ENCODE data around the gene BCCIP.

The BCCIP gene

DNA sequence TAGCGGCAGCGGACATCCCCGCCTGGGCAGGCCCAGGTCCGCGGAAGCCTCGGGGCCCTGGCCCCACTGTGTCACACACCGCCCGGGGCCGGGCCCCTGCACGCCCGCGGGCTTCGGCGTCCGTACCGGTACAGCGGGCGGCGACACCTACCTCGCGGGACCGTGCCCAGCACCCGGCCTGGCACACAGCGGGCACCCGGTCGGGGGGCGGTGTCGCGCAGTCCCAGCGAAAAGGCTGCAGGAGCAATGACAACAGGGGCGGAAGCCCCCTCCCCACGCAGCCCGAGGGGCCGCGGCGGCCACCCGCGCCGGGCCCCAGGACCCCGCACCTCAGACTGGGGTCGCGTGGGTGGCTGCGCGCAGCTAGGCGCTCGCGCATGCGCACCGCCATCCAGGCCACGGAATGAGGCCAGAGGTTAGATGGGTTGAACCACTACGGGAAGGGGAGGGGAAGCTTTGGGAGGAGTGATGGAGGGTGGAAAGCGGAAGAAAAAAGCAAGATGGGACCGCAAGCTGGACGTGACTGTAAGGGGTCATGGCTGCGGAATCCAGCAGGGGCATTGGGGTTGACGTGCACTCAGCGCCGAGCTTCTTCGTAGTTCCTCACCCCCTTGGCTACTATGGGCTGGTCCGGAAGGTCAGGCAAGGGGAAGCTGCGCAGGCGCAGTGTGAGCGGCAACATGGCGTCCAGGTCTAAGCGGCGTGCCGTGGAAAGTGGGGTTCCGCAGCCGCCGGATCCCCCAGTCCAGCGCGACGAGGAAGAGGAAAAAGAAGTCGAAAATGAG lies at the start of gene BCCIP, which contains the start of gene UROS:
TSS of gene BCCIP (plus strand) at position 669 of the 785 bp plus-strand sequence. CDS start at position 681, 12 bp downstream.
TSS of gene UROS (minus strand) at position 381 of the 785 bp plus-strand sequence. CDS start 6,759 bp downstream, outside the sequence.
- H3K4me3 ChIP-seq (ENCODE audit: low read depth, low read length) = peak within 1 kb of the TSS; percentile 95
- H3K27ac ChIP-seq = peak within 1 kb of the TSS; percentile 99
- H3K36me3 ChIP-seq = peaks cover 31% of the 10 kb centered on the region
- peak; percentile 88 for DNase-seq
- TF ChIP-seq, protein P1, sequence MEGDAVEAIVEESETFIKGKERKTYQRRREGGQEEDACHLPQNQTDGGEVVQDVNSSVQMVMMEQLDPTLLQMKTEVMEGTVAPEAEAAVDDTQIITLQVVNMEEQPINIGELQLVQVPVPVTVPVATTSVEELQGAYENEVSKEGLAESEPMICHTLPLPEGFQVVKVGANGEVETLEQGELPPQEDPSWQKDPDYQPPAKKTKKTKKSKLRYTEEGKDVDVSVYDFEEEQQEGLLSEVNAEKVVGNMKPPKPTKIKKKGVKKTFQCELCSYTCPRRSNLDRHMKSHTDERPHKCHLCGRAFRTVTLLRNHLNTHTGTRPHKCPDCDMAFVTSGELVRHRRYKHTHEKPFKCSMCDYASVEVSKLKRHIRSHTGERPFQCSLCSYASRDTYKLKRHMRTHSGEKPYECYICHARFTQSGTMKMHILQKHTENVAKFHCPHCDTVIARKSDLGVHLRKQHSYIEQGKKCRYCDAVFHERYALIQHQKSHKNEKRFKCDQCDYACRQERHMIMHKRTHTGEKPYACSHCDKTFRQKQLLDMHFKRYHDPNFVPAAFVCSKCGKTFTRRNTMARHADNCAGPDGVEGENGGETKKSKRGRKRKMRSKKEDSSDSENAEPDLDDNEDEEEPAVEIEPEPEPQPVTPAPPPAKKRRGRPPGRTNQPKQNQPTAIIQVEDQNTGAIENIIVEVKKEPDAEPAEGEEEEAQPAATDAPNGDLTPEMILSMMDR (IDR thresholded peaks at IDR 0.05; ENCODE audit: low read depth, low read length) = no peak
- no peaks in the 10 kb centered on the region for H3K27me3 ChIP-seq (ENCODE audit: insufficient read depth, low read depth, severe bottlenecking)
- H3K9me3 ChIP-seq (ENCODE audit: severe bottlenecking) = no peaks in the 10 kb centered on the region

DNA sequence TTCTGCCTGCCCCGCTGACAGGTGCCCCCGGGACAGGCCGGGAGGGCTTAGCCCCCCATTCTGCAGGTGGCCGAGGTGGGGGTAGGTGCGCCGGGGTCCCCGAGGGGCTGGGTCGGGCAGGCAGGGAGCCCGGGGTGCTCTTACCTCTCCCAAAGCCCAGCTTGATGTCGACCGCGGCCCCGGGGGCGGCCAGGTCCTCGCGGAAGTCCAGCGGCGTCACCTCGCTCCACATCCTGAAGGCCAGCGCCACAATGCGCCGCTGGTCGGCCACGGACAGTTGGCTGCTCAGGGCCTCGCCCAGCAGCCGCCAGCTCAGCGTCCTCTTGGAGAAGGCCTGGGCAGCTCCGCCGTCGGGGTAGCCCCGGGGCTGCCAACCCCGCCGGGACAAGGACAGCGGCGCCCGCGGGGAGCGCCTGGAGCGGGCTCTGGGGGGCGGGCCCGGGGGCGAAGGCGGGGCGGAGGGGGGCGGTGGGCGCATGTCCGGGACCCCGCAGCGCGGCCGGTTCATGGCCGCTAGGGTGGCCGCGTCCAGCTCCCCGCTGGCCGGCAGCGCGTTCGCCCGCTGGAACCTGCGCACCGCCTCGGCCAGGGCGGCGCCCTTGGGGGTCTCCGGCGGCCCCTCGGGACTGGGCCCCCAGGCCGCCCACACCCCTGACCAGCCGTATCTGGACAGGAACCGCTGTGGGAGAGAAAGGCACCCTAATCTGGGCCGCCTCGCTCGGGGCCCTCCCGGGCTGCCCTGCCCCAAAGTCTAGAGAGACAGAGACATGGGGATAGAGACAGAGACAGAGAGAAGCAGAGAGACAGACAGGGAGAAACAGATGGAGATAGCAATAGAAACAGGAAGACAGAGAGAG lies 49.4 kb upstream of the BCCIP start:
- TF ChIP-seq, protein P1 (IDR thresholded peaks at IDR 0.05; ENCODE audit: low read depth, low read length) = no peak
- no peaks in the 10 kb centered on the region for H3K27me3 ChIP-seq (ENCODE audit: insufficient read depth, low read depth, severe bottlenecking)
- no peak for DNase-seq
- no peak overlapping the region for H3K4me3 ChIP-seq (ENCODE audit: low read depth, low read length)
- H3K36me3 ChIP-seq = no peaks in the 10 kb centered on the region
- no peak overlapping the region for H3K27ac ChIP-seq
- no peaks in the 10 kb centered on the region for H3K9me3 ChIP-seq (ENCODE audit: severe bottlenecking)

DNA sequence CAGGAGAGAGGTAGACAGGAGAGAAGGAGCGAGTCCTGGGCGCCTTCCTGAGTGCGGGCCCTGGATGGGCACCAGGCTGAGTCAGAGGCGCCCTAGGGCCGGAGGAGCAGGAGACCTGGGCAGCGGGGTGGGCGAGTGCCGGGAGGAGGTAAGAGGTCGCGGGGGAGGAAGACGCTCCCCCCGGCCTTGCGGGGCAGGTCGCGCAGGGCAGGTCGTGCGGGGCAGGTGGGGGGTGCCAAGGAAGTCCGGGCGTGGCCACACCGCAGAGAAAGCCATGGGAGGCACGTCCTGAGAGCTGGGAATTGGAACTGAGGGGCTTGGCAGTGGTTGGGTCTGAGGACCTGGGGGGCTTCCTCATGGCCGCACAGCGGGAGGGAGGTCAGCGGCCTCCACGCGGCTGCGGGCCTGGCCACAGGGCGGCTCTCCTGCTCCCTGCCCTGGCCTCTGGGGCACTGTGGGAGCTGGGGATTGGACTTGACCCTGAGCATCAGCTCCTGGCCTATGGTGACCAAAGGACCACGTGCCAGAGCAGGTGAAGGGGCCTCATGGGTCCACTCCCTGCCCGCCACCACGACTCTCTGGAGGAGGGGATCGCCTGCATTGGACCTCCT lies 48.7 kb upstream of the BCCIP start:
- Histone ChIP-seq H3K36me3 (no peaks in the 10 kb centered on the region), H3K4me3 (ENCODE audit: low read depth, low read length) (no peak overlapping the region), H3K27me3 (ENCODE audit: insufficient read depth, low read depth, severe bottlenecking) (no peaks in the 10 kb centered on the region), H3K27ac (no peak overlapping the region), H3K9me3 (ENCODE audit: severe bottlenecking) (no peaks in the 10 kb centered on the region)
- no peak for DNase-seq
- TF ChIP-seq, protein P1 (IDR thresholded peaks at IDR 0.05; ENCODE audit: low read depth, low read length) = no peak

DNA sequence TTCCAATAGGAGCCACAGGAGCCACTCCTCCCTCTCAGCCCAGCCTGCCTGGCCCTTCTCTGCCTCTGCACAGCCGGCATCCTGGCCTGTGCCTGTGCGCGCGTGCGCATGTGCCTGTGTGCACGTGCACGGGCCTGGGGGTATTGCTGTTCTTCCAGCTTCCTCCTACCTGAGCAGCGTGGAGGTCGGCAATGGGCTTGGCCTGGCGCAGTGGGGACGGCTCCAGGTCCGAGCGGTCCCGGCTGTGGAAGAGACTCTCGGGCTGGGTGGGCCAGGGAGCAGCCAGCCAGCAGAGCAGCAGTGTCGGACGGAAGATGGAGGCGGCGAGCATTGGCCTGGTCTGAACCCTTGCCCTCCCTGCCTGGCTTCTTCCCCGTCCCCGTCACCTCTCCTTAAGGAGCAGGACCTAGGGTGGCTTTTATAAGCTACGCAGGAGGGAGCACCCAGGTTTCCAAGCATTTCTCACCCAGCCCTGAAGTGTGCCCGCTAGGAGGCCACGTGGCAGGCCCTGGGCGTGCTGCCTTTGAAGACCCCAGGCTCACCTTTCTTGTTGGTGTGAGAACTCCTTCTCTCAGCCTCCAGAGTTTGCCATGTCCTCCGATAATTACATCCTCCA lies 47.7 kb upstream of the BCCIP start, which contains the start of gene MMP21:
TSS of gene MMP21 (minus strand) at position 331 of the 616 bp plus-strand sequence. CDS start at position 331, 0 bp downstream.
- DNase-seq = no peak
- Histone ChIP-seq H3K36me3 (no peaks in the 10 kb centered on the region), H3K4me3 (ENCODE audit: low read depth, low read length) (no peak within 1 kb of the TSS), H3K27me3 (ENCODE audit: insufficient read depth, low read depth, severe bottlenecking) (no peaks in the 10 kb centered on the region), H3K9me3 (ENCODE audit: severe bottlenecking) (peaks cover 6% of the 10 kb centered on the region), H3K27ac (no peak within 1 kb of the TSS)
- TF ChIP-seq, protein P1 (IDR thresholded peaks at IDR 0.05; ENCODE audit: low read depth, low read length) = no peak

DNA sequence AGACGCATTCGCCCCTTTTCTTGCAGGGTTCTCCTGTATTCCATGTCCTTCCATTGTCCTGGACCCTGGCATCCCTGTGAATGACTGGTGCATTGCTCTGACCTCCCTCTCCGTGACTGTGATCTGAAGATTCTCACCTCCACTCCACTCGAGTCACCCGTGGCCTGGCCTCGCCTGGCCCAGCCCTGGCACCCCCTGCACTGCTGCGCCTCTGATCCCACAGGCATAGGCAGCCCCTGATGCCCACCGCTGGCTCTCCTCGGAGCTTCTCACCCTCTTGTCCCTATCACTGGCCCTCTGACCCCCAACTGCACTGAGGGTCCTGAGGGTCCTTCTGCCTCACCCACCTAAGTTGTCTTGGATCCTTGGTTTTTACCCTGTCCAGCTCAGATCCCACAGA lies 45.5 kb upstream of the BCCIP start:
- DNase-seq = no peak
- Histone ChIP-seq H3K27ac (no peak overlapping the region), H3K9me3 (ENCODE audit: severe bottlenecking) (peaks cover 14% of the 10 kb centered on the region), H3K36me3 (no peaks in the 10 kb centered on the region), H3K27me3 (ENCODE audit: insufficient read depth, low read depth, severe bottlenecking) (no peaks in the 10 kb centered on the region), H3K4me3 (ENCODE audit: low read depth, low read length) (no peak overlapping the region)
- TF ChIP-seq, protein P1 (IDR thresholded peaks at IDR 0.05; ENCODE audit: low read depth, low read length) = no peak
